ENCODE measurements around the gene TNNI3.

Gene TNNI3

DNA sequence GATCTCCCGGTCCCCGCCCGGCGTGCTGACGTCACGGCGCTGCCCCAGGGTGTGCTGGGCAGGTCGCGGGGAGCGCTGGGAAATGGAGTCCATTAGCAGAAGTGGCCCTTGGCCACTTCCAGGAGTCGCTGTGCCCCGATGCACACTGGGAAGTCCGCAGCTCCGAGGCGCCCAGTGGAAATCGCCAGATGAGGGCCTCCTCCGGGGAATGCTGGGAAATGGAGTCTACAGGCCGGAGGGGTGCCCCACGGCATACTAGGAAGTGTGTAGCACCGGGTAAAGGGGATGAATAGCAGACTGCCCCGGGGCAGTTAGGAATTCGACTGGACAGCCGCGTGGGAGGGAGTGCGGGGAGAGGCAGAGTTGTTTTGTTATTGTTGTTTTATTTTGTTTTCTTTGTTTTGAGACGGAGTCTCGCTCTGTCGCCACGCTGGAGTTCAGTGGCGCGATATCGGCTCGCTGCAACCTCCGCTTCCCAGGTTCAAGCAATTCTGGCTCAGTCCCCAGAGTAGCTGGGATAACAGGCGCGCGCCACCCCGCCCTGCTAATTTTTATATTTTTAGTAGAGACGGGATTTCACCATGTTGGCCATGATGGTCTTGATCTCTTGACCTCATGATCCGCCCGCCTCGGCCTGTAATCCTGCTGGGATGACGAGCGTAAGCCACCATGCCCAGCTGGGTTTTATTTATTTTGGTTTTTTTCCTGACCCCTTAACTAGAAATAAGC lies 39.7 kb downstream of the TNNI3 start:
- no peak for TF ChIP-seq CTCF (IDR thresholded peaks at IDR 0.05; ENCODE audit: unreplicated experiment in 3 of 3)
- peak overlapping the region; percentile 82 to 94 (median 93) for H3K27ac Mint-ChIP-seq
- peaks cover 26% of the 10 kb centered on the region for H3K4me1 Mint-ChIP-seq
- peak overlapping the region; percentile 95 to 97 (median 95) for H3K4me3 Mint-ChIP-seq
- no peaks in the 10 kb centered on the region for H3K9me3 Mint-ChIP-seq
- no peaks in the 10 kb centered on the region for H3K27me3 Mint-ChIP-seq (ENCODE audit: low read depth)
- H3K36me3 Mint-ChIP-seq (ENCODE audit: low read depth): no peaks in the 10 kb centered on the region

DNA sequence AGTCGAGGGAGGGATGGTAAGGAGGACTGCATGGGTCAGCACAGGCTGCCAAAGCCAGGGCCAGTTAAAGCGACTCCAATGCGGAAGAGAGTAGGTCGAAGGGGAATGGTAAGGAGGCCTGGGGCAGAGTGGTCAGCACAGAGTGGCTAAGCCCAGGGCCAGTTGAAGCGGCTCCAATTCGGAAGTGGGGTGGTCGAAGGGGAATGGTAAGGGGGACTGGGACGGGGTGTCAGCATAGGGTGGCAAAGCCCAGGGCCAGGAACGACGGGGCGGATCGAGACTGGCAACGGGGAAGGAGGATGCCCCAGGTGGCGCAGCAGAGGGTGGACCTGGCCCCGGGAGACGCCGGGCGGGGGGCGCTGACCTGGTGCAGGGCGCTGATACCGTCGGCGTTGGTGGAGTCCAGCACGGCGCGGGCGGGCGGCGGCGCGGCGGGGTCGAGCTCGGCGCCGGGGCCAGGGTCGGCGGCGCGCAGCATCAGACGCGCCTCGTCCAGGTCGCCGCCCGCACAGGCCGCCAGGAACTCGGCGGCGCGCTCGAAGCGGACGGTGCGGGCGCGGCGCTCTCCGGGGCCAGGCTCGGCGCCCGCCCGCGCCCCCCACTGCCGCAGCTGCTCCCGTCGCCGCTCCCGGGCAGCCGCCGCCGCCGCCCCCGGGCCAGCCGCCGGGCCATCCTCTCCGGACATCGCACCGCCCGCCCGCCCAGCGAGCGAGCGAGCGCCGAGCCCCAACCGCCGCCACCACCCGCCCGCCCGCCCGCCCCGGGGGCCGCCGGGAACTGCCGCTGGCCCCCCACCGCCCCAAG lies 40.5 kb downstream of the TNNI3 start, which contains the start of gene PPP1R12C:
Gene PPP1R12C, minus strand, starts transcription at position 779 of the 804 bp plus-strand sequence. Its CDS starts 94 bp downstream, at position 685.
- no peak for TF ChIP-seq CTCF (IDR thresholded peaks at IDR 0.05; ENCODE audit: unreplicated experiment in 3 of 3)
- no peaks in the 10 kb centered on the region for H3K9me3 Mint-ChIP-seq
- H3K4me3 Mint-ChIP-seq: peak within 1 kb of the TSS; percentile 96 to 97 (median 97)
- H3K27ac Mint-ChIP-seq: peak within 1 kb of the TSS; percentile 82 to 94 (median 93)
- H3K36me3 Mint-ChIP-seq (ENCODE audit: low read depth): no peaks in the 10 kb centered on the region
- H3K4me1 Mint-ChIP-seq: peaks cover 26% of the 10 kb centered on the region
- H3K27me3 Mint-ChIP-seq (ENCODE audit: low read depth): no peaks in the 10 kb centered on the region

DNA sequence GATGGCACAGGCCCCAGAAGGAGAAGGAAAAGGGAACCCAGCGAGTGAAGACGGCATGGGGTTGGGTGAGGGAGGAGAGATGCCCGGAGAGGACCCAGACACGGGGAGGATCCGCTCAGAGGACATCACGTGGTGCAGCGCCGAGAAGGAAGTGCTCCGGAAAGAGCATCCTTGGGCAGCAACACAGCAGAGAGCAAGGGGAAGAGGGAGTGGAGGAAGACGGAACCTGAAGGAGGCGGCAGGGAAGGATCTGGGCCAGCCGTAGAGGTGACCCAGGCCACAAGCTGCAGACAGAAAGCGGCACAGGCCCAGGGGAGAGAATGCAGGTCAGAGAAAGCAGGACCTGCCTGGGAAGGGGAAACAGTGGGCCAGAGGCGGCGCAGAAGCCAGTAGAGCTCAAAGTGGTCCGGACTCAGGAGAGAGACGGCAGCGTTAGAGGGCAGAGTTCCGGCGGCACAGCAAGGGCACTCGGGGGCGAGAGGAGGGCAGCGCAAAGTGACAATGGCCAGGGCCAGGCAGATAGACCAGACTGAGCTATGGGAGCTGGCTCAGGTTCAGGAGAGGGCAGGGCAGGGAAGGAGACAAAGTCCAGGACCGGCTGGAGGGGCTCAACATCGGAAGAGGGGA lies 41.2 kb downstream of the TNNI3 start:
- TF ChIP-seq CTCF (IDR thresholded peaks at IDR 0.05; ENCODE audit: unreplicated experiment in 3 of 3): no peak
- H3K4me3 Mint-ChIP-seq: peak overlapping the region; percentile 96 to 97 (median 97)

DNA sequence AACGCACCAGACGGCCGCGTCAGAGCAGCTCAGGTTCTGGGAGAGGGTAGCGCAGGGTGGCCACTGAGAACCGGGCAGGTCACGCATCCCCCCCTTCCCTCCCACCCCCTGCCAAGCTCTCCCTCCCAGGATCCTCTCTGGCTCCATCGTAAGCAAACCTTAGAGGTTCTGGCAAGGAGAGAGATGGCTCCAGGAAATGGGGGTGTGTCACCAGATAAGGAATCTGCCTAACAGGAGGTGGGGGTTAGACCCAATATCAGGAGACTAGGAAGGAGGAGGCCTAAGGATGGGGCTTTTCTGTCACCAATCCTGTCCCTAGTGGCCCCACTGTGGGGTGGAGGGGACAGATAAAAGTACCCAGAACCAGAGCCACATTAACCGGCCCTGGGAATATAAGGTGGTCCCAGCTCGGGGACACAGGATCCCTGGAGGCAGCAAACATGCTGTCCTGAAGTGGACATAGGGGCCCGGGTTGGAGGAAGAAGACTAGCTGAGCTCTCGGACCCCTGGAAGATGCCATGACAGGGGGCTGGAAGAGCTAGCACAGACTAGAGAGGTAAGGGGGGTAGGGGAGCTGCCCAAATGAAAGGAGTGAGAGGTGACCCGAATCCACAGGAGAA lies 42.0 kb downstream of the TNNI3 start:
- H3K27me3 Mint-ChIP-seq (ENCODE audit: low read depth): no peaks in the 10 kb centered on the region
- no peak for TF ChIP-seq CTCF (IDR thresholded peaks at IDR 0.05; ENCODE audit: unreplicated experiment in 3 of 3)
- no peaks in the 10 kb centered on the region for H3K9me3 Mint-ChIP-seq
- peak overlapping the region; percentile 96 to 97 (median 97) for H3K4me3 Mint-ChIP-seq
- no peaks in the 10 kb centered on the region for H3K36me3 Mint-ChIP-seq (ENCODE audit: low read depth)
- H3K4me1 Mint-ChIP-seq: peaks cover 26% of the 10 kb centered on the region
- peak overlapping the region; percentile 73 to 92 (median 89) for H3K27ac Mint-ChIP-seq

More for the DNA sequence above, 41.2 kb downstream of the TNNI3 start:
- H3K9me3 Mint-ChIP-seq: no peaks in the 10 kb centered on the region
- peaks cover 26% of the 10 kb centered on the region for H3K4me1 Mint-ChIP-seq
- no peaks in the 10 kb centered on the region for H3K36me3 Mint-ChIP-seq (ENCODE audit: low read depth)
- peak overlapping the region; percentile 73 to 92 (median 89) for H3K27ac Mint-ChIP-seq
- no peaks in the 10 kb centered on the region for H3K27me3 Mint-ChIP-seq (ENCODE audit: low read depth)

- H3K4me3 Mint-ChIP-seq: peak overlapping the region; percentile 96 to 97 (median 97)
- no peaks in the 10 kb centered on the region for H3K27me3 Mint-ChIP-seq (ENCODE audit: low read depth)
- no peaks in the 10 kb centered on the region for H3K9me3 Mint-ChIP-seq
- no peak for TF ChIP-seq CTCF (IDR thresholded peaks at IDR 0.05; ENCODE audit: unreplicated experiment in 3 of 3)
- peaks cover 3% of the 10 kb centered on the region for H3K36me3 Mint-ChIP-seq (ENCODE audit: low read depth)
- peaks cover 26% of the 10 kb centered on the region for H3K4me1 Mint-ChIP-seq
- peak overlapping the region; percentile 73 to 94 (median 92) for H3K27ac Mint-ChIP-seq
Observed at GRCh38 chr19:55114566-55115145, 42.9 kb downstream of the TNNI3 start.
